Skeletal muscle tissue (tissue), 4 donors: ENCODE measurements around the gene CIAO2A. TPM values are rescaled to one million over a fixed set of nuclear protein-coding genes. Genes with fewer than 3 reads are reported as not detected.

Source experiments
- H3K27ac ChIP-seq: one replicate; pipeline ENCODE4 v1.7.0; 2013; ENCODE audit warnings: mild to moderate bottlenecking, low read depth, low read length, inconsistent platforms
- H3K27me3 ChIP-seq, 3 donors: one replicate each; pipeline ENCODE4 v1.7.0; 2013; ENCODE audit warnings: low read length in 3 of 3; ENCODE audit not compliant: control insufficient read depth in 3 of 3, insufficient read depth in 3 of 3
- H3K36me3 ChIP-seq, 3 donors: one replicate each; pipeline ENCODE4 v1.7.0; 2013; ENCODE audit warnings: low read length in 3 of 3; ENCODE audit not compliant: control insufficient read depth in 3 of 3, insufficient read depth in 3 of 3
- H3K4me1 ChIP-seq, 3 donors: one replicate each; pipeline ENCODE4 v1.7.0; 2013; ENCODE audit warnings: low read length in 3 of 3, mild to moderate bottlenecking in 3 of 3; ENCODE audit not compliant: control insufficient read depth in 3 of 3, insufficient read depth in 3 of 3
- H3K4me3 ChIP-seq, 3 donors: one replicate each; pipeline ENCODE4 v1.7.0; 2013; ENCODE audit warnings: low read length in 3 of 3
- H3K9ac ChIP-seq, 3 donors: one replicate each; pipeline ENCODE4 v1.7.0; 2013; ENCODE audit warnings: low read length in 3 of 3, mild to moderate bottlenecking in 3 of 3, moderate library complexity in 2 of 3, low read depth in 1 of 3
- H3K9me3 ChIP-seq, 3 donors: one replicate each; pipeline ENCODE4 v1.7.0; 2013; ENCODE audit warnings: low read length in 3 of 3; ENCODE audit not compliant: control insufficient read depth in 3 of 3
- total RNA-seq: library from RNA; depleted of rRNA; stranded (reverse); fragments of >200 nt; gene quantifications from one replicate; pipeline ENCODE4 v1.2.3, GENCODE V29; 2014
- donor health status: Osteomylitis.

CIAO2A gene
- 54.8 TPM for total RNA-seq

GRCh38 chr15:64093627-64094417 is at the start of gene CIAO2A:
CIAO2A (minus strand) TSS chr15:64093838; CDS start chr15:64093768, 70 bp downstream.
- Histone ChIP-seq H3K9ac (peak within 1 kb of the TSS; percentile 75 to 93 (median 76)), H3K36me3 (peaks cover 0 to 10% (median 0%) of the 10 kb centered on the region in 3 donors), H3K27ac (peak within 1 kb of the TSS; percentile 89), H3K9me3 (no peaks in the 10 kb centered on the region), H3K4me3 (peak within 1 kb of the TSS; percentile 81 to 94 (median 85)), H3K4me1 (peaks cover 30 to 47% (median 43%) of the 10 kb centered on the region in 3 donors), H3K27me3 (no peaks in the 10 kb centered on the region)

- Histone ChIP-seq H3K9ac (no peak overlapping the region), H3K4me1 (peaks cover 0 to 3% (median 0%) of the 10 kb centered on the region in 3 donors), H3K9me3 (no peaks in the 10 kb centered on the region), H3K4me3 (no peak overlapping the region), H3K27ac (no peak overlapping the region), H3K27me3 (peaks cover 0 to 4% (median 0%) of the 10 kb centered on the region in 3 donors), H3K36me3 (peaks cover 25 to 38% (median 36%) of the 10 kb centered on the region in 3 donors)
Observed at GRCh38 chr15:64143276-64143675, 49.6 kb upstream of the CIAO2A start.

GRCh38 chr15:64141798-64142512 is 48.3 kb upstream of the CIAO2A start:
- Histone ChIP-seq H3K4me1 (peaks cover 0 to 3% (median 0%) of the 10 kb centered on the region in 3 donors), H3K27ac (no peak overlapping the region), H3K9ac (no peak overlapping the region), H3K27me3 (peaks cover 0 to 4% (median 0%) of the 10 kb centered on the region in 3 donors), H3K9me3 (no peaks in the 10 kb centered on the region), H3K36me3 (peaks cover 36 to 50% (median 49%) of the 10 kb centered on the region in 3 donors), H3K4me3 (no peak overlapping the region)

- H3K36me3 ChIP-seq: peaks cover 52 to 60% (median 57%) of the 10 kb centered on the region in 3 donors
- no peak overlapping the region for H3K4me3 ChIP-seq
- H3K9me3 ChIP-seq: no peaks in the 10 kb centered on the region
Observed at GRCh38 chr15:64138331-64138941, 44.8 kb upstream of the CIAO2A start.

GRCh38 chr15:64137226-64137833 is 43.7 kb upstream of the CIAO2A start:
- Histone ChIP-seq H3K9ac (no peak overlapping the region), H3K36me3 (peaks cover 55 to 64% (median 61%) of the 10 kb centered on the region in 3 donors), H3K27ac (no peak overlapping the region), H3K9me3 (no peaks in the 10 kb centered on the region), H3K4me3 (no peak overlapping the region), H3K27me3 (no peaks in the 10 kb centered on the region), H3K4me1 (peaks cover 0 to 5% (median 3%) of the 10 kb centered on the region in 3 donors)

More at GRCh38 chr15:64138331-64138941, 44.8 kb upstream of the CIAO2A start:
- Histone ChIP-seq H3K27ac (no peak overlapping the region), H3K27me3 (no peaks in the 10 kb centered on the region), H3K4me1 (peaks cover 0 to 5% (median 3%) of the 10 kb centered on the region in 3 donors), H3K9ac (no peak overlapping the region)

- Histone ChIP-seq H3K27me3 (no peaks in the 10 kb centered on the region), H3K4me1 (peaks cover 0 to 5% (median 3%) of the 10 kb centered on the region in 3 donors), H3K9me3 (no peaks in the 10 kb centered on the region), H3K36me3 (peaks cover 63 to 69% (median 66%) of the 10 kb centered on the region in 3 donors), H3K27ac (no peak overlapping the region), H3K9ac (no peak overlapping the region), H3K4me3 (no peak overlapping the region)
Observed at GRCh38 chr15:64136347-64136746, 42.7 kb upstream of the CIAO2A start.

GRCh38 chr15:64134345-64134829 is 40.7 kb upstream of the CIAO2A start:
- Histone ChIP-seq H3K27ac (no peak overlapping the region), H3K4me1 (peaks cover 0 to 5% (median 0%) of the 10 kb centered on the region in 3 donors), H3K4me3 (no peak overlapping the region), H3K36me3 (peaks cover 80 to 86% (median 82%) of the 10 kb centered on the region in 3 donors), H3K27me3 (no peaks in the 10 kb centered on the region), H3K9me3 (no peaks in the 10 kb centered on the region), H3K9ac (peak overlapping the region in 1 of 3 donors; percentile 25)

GRCh38 chr15:64133623-64134344 is 40.1 kb upstream of the CIAO2A start:
- Histone ChIP-seq H3K27me3 (no peaks in the 10 kb centered on the region), H3K4me3 (no peak overlapping the region), H3K27ac (no peak overlapping the region), H3K36me3 (peaks cover 80 to 89% (median 82%) of the 10 kb centered on the region in 3 donors), H3K9ac (peak overlapping the region in 1 of 3 donors; percentile 25), H3K9me3 (no peaks in the 10 kb centered on the region), H3K4me1 (peaks cover 0 to 5% (median 0%) of the 10 kb centered on the region in 3 donors)

GRCh38 chr15:64132217-64132616 is 38.6 kb upstream of the CIAO2A start:
- peaks cover 74 to 85% (median 83%) of the 10 kb centered on the region in 3 donors for H3K36me3 ChIP-seq
- no peak overlapping the region for H3K9ac ChIP-seq
- no peak overlapping the region for H3K4me3 ChIP-seq
- no peak overlapping the region for H3K27ac ChIP-seq
- H3K4me1 ChIP-seq: peaks cover 0 to 9% (median 3%) of the 10 kb centered on the region in 3 donors
- H3K9me3 ChIP-seq: no peaks in the 10 kb centered on the region
- H3K27me3 ChIP-seq: no peaks in the 10 kb centered on the region
